Cardiac septum (tissue), 1 donor: ENCODE measurements around the gene DDX10. TPM values are rescaled to one million over a fixed set of nuclear protein-coding genes. Genes with fewer than 3 reads are reported as not detected.
"Not testable (repeated sequence)": the region's sequence is repeated elsewhere in the genome, so short reads cannot be mapped to it uniquely, and the experiment has no call there.

ENCODE experiments used
- DNase-seq: peaks from one replicate; pipeline ENCODE4 v3.0.0-alpha.2; 2020; ENCODE audit warnings: low spot score
- intact Hi-C: fragments of 100-400 bp; cut with DNase I; formaldehyde crosslinking; loops from one replicate; pipeline ENCODE4 v1.14.0; 2022
- long read RNA-seq: library from polyadenylated mRNA; unstranded; transcript quantifications from one replicate; pipeline ENCODE4 v2.0.0, GENCODE V29; 2021
- total RNA-seq: library from RNA; stranded (reverse); fragmentation: NEBNext Ultra II Directional; extraction: Animal tissue kit (Norgen Biotek cat#: 25700); gene quantifications from one replicate; pipeline ENCODE4 v1.2.1, GENCODE V29; 2021
- donor health status: DM: no; HTN: no; CAD: no.

DDX10 gene
- 11.5 TPM for total RNA-seq
- long read RNA-seq, partial matches to known transcripts, result 6 of 14 reads
- long read RNA-seq, other reads (novel, unspliced or antisense), result 4 of 14 reads

DNA sequence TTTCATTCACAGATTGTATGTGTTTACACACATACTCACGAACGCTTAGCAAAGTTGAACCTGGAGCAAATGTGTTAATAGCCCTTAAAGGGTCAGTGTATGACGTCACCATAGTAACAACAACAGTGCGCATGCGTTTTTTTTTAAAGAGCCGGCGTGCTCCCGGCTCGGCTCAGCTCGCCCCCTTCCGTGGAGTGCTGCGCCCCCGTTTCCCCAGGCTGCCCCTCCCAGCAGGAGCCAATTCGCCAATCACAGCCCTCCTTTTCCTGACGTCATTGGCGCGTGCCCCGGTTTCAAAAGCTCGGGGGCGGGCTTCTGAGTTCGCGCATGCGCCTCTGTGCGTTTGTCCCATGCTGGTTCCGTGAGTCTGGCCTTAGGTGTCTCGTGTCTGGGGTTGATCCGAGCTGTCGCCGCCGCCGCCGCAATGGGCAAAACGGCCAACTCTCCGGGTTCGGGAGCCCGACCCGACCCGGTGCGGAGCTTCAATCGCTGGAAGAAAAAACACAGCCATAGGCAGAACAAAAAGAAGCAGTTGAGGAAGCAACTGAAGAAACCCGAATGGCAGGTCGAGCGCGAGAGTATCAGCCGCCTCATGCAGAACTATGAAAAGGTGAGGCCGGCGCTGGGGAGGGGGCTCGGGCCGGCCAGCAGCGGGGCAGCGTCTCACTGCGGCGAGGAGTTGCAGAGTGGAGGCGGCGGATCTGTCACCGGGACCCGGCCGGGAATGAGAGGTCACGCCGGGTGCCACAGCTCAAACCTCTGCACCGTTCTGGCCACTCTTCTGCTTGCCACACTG lies at the start of gene DDX10:
Gene DDX10, plus strand, starts transcription at position 340 of the 796 bp plus-strand sequence. Its CDS starts 85 bp downstream, at position 425.
- intact Hi-C loops, result loop anchor here (5.0 to 10.0 kb wide), 2 partner anchors 198 to 440 kb away; partner anchors contain the start of genes ATM, C11orf65 and NPAT

DNA sequence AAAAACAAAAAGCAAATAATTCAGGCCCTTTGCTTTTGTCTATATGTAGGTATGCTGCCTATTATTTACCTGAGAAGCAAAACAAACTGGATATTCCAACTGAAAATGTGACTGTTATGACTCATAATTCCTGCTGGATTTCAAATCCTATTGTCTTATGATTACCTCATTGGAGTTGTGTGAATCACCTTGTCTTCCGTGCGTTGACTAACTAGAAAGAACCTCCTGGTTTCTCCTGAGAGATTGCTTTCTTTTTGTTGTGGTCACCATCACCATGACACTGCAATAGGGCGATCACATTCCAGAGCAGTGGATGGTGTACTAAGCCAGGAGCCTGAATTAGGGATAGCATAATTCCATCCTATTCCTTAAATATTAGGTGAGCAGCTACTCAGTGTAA lies 48.3 kb upstream of the DDX10 start:
- no peak for DNase-seq
- intact Hi-C loops, result no loop called here

More for the DNA sequence above, at the start of gene DDX10:
- peak; percentile 99 for DNase-seq

DNA sequence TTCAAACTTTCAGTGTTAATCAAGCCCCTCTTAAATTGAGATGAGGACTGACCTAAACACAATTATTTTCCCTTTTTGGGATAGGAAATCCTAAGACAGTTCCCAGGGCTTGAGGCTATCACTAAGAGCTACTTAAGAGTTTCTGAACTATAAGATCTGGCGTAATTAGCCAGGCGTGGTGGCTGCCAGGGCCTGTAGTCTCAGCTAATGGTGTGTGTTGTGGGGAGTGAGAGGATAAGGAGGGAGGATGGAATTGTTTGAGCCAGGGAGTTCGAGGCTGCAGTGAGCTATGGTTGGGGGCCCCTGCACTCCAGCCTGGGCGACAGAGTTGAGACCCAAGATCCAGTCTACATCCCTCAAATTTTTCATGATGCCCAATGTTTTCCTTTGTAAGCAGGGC lies 47.8 kb upstream of the DDX10 start:
- no peak for DNase-seq
- intact Hi-C loops, result no loop called here

DNA sequence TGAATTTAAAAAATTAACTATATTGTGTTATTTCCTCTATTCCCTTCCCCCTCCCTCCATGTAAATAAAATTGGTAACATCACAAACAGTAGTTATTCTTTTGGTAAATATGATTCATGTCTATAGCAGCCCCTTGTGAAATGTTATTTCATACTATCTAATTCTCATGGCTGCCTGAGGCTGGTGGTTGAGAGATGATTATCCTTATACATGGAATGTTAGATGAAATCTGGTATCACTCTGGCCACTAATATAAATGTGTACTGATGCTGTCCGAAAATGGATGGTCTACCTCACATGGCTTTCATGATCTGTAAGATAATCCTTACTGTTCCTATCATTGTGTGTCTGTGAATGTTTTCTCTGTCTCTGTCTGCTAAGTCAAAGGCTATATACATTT lies 46.3 kb upstream of the DDX10 start:
- intact Hi-C loops, result no loop called here
- no peak for DNase-seq

DNA sequence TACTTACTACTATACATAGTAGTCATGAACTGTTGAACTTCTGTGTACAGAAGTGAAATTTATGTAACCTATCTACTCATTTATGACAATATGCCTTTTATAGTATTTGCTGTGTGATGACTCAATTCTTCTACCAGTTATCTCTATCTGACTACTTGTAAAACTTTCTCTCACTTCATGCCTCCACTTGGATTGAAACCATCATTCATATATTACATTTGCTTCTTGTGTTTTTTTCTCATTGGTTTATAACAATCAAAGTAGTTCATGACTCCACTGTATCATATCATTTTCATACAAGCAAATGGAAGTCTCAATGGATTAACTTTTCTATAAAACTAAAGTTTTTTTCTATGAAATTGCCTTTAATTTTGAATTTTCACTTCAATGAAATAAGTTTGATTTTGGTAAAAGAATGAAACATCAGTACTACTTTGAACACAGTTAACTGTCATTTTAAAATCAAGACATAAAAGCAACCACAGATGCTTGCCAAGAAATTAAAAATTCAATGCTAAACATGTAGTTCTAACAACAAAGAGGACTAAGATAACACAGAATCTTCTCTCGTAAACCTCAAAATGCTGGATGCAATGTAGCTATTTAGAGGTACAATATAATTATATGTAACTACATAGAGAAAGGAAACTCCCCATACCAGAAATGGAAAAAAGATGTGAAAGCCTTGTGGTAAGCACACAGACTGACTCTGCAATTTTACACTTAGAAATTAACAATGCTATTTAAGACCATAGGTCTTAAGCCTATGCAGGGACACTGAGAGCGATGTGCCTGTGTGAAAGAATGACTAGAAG lies 43.7 kb upstream of the DDX10 start:
- intact Hi-C loops, result no loop called here

DNA sequence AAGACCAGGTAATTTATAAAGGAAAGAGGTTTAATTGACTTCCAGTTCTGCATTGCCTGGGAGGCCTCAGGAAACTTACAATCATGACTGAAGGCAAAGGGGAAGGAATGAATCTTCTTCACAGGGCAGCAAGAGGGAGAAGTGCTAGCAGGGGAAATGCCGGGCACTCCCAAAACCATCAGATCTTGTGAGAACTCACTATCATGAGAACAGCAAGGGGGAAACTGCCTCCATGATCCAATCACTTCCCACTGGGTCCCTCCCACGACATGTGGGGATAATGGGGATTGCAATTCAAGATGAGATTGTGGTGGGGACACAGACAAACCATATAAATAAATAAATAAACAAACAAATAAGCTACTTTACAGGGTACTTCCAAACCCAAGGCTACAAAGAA lies 42.5 kb upstream of the DDX10 start:
- intact Hi-C loops, result no loop called here
- no peak for DNase-seq

More for the DNA sequence above, 43.7 kb upstream of the DDX10 start:
- DNase-seq, result no peak

DNA sequence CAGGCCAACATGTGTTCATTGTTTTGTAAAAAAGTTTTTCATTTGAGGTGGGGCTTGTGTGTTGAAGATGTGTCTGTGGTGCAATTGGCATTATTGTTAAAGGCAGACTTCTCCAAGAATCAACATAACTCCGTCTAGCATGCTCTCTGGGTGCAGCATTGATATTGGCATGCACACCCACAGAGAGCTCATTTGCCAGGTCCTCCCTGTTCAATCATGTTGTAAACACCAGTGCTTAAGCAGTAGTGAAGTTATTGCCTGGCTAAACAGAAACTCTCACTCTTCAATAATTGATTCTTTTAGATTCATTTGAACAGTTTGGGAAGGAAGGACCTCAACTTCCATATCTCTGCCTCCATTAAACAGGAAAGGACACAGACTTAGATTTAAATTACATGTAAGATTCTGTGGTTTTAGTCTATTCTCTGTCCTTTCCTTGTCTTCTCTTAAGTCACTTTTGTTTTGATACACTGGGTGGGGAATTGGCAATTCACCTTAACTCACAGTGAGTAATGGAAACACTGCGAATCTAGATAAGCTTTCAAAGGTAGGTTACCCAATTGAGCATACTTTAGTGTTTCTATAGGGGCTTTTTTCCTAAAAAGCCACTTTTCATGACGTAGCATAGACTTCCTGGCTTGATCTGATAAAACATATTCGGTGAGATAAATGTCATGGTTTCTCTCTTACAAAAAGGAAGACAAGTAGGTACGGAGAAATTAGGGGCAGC lies 40.5 kb upstream of the DDX10 start:
- DNase-seq, result no peak
- intact Hi-C loops, result no loop called here

DNA sequence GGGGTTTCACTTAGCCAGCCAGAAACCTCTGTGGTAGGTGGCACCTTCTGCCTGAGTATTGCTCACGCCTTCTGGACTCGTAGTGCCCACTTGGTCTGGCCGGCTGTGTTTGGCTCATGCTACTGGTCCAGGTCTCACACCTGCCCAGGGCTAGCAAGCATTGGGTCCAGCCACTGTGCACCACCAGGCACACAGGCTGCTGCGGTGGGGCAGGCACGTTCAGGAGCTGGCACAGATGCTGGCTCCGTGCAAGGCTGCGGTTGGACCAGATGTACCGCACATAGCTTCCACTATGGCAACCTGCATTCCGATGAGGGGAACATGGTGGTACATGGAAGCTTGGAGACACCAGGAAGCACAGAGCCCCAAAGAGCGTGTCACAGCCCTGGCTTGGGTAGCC lies 36.5 kb upstream of the DDX10 start:
- intact Hi-C loops, result no loop called here
- DNase-seq, result no peak

DNA sequence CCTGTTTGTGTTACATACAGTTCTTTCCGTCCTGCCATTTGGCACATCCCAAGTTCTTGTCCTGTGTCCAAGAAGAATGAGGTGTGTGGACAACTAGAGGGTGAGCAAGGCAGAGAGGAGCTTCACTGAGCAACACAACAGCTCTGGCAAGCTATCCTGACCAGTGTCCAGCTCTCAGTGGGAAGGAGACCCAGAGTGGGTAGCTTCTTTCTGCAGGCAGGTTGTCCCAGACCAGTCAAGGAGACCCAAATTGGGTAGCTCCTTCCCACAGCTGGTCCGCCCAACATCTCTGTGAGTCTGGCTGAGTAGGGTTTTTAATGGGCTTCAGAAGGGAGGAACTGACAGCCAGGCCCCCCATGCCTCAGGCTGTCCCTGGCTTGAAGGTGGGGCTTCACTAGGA lies 36.1 kb upstream of the DDX10 start:
- intact Hi-C loops, result no loop called here
- DNase-seq, result no peak

DNA sequence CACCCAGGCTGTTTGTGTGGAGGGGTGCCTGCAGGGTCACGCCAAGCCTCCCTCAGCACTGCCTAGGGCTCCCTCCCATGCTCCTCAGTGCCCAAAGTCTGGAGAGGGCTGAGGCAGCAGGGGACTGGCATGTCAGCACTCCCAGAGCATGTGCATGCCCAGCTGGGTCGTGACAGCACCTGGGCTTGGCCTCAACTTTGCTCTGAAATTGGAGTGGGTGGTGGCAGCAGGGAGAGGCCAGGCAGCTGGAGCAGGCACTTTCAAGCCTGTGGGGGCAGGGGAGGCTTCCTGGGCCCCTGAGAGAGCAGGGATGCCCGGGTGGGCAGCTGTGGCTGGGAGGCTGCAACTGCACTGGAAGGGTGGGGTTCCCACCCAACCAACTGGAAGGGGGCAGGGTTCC lies 35.6 kb upstream of the DDX10 start:
- intact Hi-C loops, result no loop called here

DNA sequence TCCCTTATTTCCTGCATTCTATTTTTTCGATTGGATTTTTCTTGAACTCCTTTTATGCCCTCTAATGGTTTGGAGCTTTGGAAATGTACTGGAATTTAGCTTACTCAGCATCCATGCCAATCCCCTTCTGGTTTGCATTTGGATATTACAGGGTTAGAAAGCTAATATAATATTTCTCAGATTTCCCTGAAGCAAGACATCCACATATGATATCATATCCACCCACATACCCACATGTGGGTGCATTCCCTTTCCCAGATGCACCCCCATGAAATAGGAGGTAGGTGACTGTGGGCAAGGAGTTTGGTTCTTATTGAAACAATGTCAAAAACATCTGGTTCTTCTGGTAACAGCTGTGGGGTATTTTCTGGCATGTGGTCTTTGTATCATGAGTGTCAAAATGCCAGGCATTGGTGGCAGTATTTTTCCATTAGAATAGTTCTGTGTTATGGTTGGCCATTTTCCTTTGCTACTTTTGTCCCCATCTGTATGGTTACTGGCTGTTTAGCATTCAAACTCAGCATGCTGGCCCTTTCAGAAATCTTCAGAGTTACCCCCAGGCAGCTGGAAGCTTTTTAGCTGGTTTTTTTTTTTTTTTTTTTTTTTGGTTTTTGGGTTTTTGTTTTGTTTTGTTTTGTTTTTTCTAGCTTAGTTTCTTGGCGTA lies 32.7 kb upstream of the DDX10 start:
- no peak for DNase-seq
- intact Hi-C loops, result no loop called here

More for the DNA sequence above, 35.6 kb upstream of the DDX10 start:
- no peak for DNase-seq

DNA sequence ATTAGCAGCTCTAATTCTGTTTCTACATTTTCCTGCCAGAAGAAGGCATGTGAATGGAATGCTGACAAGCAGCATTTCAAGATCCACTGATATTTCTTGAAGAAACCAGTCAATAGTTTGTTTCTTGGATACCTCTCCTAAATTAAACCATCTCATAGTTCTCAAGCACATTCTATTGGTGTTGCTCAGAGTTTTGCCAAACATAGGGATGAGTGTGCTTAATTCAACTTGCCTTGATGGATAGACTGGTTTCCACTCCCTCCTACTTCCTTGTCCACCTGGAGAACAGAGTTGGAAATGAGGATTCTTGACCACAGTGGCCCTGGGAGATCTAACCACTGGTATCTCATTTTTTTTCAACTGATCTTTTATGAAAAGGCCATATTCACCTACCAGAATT lies 29.8 kb upstream of the DDX10 start:
- no peak for DNase-seq
- intact Hi-C loops, result no loop called here

DNA sequence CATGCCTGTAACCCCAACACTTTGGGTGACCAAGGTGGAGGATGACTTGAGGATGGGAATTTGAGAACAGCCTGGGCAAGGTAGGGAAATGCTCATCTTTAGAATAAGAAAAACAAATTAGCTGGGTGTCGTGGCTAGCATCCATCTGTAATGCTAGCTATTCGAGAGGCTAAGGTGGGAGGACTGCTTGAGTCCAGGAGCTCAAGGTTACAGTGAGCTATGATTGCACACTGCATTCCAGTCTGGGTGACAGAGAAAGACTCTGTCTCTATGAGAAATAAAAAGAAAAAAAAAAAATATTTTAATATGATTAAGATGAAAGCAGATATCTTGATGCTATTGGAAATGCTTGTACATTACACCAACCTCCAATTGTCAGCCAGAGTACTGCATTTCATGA lies 28.6 kb upstream of the DDX10 start:
- intact Hi-C loops, result no loop called here
- no peak for DNase-seq

DNA sequence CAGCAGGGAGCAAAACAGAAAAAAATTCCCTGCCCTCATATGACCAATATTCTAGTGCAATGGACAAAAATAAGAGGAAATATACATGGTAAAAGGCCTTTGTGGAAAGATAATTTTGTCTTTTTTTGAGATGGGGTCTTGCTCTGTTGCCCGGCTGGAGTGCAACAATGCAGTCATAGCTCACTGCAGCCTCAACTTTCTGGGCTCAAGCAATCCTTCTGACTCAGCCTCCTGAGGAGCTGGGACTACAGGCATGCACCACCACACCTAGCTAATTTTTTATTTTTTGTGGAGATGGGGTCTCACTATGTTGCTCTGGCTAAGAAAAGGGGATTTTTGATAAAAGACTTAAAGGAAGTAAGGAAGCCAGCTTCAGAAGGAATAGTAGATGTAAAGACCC lies 25.7 kb upstream of the DDX10 start:
- intact Hi-C loops, result no loop called here
- DNase-seq, result no peak

DNA sequence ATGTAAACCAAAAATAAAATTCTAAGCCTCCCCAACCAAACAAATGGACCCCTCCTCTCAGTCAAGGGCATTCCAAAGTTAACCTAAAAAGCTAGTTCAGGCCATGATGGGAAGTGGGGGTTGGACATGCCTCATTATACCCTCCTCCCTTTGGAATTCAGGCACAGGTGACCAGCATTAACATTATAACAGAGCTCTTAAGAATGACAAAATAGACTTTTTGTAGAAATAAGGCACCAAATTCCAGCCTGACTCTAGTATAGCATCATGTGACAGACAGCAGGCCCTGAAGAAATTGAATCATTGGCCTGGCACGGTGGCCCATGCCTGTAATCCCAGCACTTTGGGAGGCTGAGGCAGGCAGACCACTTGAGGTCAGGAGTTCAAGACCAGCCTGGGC lies 23.1 kb upstream of the DDX10 start:
- DNase-seq, intact Hi-C loops: not testable (repeated sequence)

DNA sequence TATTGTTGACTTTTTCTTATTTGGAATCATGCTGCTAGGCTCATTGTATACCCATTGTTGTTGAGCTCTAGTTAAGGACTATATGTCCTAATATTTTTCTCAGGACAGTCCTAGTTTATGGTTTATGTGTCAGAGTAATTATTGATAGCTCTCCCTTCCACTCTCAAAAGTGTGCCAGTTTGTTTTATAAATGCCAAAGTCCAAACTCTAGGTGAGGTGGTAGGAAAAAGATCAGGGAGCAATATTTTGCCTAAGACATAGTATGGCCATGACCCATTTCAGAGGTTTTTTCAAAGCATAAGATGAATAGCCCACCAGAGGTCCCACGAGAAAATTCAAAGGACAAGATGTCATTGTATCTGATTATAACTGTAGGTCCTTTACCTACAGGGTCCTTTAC lies 20.9 kb upstream of the DDX10 start:
- DNase-seq, result no peak
- intact Hi-C loops, result no loop called here

DNA sequence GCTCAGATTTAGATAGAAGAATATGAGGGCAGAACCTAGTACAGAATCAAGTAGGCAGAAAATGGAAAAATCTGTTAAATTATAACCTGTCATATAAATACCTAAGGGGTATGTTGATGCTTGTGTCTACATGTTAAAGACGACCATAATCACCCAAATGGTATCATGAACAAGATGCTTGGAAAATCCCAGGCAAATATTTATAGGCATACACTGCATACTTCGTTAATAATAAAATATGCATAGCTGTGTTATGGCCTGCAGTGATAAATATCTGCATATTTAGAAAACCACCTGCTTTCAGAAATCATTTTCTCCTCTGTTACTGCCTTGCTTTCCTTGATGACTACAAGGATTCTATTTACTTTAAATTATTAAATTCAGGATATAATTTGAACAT lies 18.9 kb upstream of the DDX10 start:
- intact Hi-C loops, result loop anchor here (5.0 kb wide), 1 partner anchor 524 kb away; the partner anchor contains the start of gene ACAT1
- DNase-seq, result no peak

DNA sequence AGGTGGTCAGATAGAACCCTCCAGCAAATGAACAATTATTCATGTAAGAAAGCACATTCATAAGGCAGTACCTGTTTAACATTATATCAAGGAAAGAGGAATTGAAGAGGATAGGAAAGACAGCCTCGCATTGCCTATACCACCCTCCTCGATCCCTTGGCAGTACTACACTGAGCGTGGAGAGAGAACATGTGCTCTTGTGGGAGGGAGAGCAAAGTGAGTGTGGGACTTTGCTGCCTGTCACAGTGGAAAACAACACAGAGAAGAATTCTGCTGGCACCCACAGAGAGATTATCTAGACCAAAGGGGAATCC lies 17.5 kb upstream of the DDX10 start:
- no peak for DNase-seq
- intact Hi-C loops, result loop anchor here (5.0 kb wide), 1 partner anchor 525 kb away; the partner anchor contains the start of gene ACAT1

DNA sequence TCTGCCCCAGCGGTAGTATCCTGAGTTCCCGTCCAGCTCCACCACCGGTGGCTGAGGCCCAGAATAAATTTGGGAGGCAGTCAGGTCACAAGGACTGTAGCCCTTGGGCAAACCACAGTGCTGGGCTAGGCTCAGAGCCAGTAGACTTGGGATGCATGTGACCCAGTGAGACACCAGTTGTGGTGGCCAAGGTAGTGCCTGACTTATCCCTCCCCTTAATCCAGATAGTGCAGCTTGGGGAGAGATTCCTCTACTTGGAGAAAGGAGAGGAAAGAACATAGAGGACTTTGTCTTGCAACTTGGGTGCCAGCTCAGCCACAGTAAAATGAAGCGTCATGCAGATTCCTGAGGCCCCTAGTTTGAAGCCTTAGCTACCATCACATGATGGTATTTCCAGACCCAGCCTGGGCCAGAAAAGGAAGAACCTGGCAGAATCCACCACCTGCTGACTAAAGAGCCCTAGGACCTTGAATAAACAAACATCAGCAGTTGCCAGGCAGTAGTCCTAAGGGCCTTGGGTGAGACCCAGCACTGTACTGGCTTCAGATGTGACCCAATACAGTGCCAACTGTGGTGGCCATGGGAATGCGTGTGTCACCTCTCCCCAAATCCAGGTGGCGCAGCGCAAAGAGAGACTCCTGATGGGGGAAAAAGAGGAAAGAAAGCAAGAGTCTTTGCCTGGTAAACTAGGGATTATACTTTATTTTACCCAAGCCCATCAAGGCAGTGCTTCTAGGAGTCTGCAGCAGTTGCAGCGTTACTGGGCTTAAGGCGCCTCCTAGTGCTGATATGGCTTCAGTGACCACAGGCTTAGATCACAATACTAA lies 17.0 kb upstream of the DDX10 start:
- DNase-seq, result peak; percentile 84
- intact Hi-C loops, result loop anchor here (5.0 kb wide), 1 partner anchor 526 kb away; the partner anchor contains the start of gene ACAT1
